Activated T-helper 9 cell treated with anti-CD3 and anti-CD28 coated beads, Interleukin-2, amount 50 U/mL, for 16 hours (primary cell): ENCODE measurements around the gene ANKRD11.

Experiments
- DNase-seq: peaks from one replicate; pipeline ENCODE4 v3.0.0-alpha.2; 2020; ENCODE audit warnings: low read depth

Gene ANKRD11

DNA sequence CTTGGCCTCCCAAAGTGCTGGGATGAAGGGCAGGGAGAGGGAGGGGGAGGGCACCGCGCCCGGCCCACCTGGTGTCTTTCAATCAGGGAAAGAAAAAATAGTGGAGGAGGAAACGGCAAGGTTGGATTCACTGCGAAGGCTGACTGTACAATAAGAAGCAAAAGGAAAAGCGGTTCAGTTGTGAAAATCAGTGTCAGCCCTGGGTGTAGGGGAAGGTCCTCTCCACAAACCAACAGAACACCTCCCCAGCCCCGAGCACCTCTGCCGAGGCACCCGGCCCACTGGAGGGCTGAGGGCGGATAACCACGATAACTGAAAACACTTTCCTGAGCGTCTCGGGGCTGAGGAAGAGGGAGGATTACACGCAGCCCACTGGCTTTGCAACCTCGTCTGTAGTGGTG is 16.4 kb upstream of the ANKRD11 start:
- DNase-seq: no peak

DNA sequence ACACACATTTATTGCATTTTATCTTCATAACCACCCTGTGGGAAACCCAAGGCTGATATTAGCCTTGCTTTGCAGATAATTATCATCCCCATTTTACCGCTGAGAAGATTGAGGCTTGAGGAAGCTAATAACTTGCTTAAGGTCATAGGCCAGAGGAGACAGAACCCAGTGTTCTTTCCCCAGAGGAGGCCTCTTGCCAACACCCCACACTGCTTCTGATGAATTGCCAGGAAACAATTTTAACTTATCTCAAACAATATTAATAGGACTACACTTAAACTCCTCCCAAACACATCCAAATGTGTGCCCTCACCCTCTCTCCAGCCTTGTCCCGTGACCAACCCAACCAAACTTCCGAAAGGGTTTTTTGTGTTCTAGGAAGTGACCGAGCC is 15.7 kb upstream of the ANKRD11 start:
- no peak for DNase-seq

DNA sequence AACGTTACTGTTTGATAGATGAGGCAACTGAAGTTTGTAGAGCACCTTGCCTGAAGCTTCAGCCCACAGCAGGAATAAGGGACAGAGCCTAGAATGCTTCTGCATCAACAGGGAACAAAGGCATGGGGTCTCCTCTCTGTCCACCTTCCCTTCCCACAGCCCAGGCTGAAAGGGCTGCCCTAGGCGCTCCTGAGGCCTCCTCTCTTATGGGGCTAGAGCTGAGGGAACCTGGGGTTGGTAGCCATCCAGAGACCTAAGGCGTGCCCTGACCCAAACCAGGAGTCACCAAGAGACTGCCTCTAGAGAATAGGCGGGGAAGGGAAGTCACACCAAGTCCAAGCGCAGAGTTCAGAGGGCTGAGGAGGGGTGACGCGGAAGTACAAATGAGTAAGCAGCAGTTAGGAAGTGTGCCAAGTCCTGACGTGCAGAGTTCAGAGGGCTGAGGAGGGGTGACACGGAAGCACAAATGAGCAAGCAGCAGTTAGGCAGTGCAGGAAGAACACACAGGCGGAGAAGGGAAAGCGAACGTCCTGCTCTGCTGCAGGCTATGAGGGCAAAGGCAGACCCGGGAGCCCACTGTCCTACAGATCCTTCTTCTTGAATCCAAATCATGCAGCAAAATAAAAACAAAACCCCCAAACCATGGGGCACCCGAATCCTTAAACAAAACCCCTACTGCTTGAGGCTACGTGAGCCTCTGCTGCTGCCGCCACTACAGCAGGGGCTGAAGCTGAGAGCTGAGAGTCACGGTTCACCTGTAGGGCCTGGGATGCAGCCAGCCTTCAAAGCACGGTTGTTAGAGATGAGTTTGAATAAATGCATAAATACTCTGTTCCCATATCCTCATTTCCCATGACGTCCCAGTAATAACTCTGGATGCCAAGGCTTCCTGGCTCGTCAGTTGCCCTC is 15.1 kb upstream of the ANKRD11 start:
- peak; percentile 79 for DNase-seq

DNA sequence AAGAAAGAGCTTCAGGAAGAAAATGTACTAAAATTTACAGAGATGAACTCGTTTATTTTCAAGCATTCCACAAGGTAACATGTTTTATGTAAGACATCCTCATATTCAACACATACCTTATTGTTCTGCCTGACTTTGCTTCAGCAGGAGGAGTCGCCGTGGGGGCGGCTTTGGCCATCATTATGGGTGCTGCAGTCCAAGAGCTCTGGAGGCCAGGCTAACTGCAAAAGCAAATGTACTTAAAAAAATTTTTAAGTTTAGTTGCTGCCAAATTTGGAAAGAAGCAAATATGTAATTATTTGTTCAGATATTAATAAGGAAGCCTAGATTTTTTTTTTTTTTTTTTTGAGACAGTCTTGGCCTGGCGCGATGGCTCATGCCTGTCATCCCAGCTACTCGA is 13.7 kb upstream of the ANKRD11 start:
- no peak for DNase-seq

DNA sequence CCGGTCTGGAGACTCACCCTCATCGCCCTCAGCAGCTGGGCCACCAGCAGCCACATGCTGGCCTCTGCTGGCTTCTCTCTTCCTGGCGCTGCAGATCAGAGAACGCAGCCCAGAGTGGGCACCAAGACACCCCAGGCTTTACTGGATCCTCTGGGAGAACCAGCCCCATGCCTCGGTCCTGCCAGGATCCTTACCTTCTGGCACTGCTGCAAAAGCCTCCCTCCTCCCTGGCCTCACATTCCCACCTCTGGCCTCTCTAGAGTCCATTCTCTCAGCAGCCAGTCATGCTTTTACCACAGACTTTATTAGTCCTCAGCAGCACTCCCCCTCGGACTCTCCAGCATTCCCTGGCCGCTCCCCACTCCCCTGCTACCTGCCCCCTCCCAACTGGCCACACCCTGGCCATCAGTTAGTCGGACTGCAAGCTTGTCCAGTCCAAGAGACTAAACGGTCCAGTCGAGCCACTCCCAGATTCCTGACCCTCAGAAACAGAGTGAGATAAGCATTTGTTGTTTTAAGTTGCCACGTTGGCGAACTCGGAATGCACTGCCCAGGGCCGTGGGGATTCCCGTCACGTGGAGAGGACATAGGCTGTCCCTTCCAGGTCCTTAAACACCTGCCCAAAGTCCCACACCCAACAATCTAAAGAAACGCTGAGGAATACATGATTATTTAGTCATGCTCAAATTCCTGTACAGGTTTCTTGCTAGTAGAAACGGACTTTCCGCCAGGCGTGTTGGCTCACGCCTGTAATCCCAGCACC is 11.9 kb upstream of the ANKRD11 start:
- no peak for DNase-seq

DNA sequence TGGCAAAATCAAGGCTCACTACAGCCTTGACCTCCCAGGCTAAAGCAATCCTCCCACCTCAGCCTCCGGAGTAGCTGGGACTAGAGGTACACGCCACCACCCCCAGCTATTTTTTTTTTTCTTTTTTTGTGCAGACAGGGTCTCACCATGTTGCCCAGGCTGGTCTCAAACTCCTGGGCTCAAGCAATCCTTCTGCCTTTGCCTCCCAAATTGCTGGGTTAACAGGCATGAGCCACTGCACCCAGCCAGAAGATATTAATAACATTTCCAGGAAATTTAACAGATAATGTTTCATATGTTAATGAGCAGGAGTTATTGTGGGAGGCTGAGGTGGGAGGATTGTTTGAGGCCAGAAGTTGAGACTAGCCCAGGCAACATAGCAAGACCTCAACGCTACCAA is 9.4 kb upstream of the ANKRD11 start:
- no peak for DNase-seq

DNA sequence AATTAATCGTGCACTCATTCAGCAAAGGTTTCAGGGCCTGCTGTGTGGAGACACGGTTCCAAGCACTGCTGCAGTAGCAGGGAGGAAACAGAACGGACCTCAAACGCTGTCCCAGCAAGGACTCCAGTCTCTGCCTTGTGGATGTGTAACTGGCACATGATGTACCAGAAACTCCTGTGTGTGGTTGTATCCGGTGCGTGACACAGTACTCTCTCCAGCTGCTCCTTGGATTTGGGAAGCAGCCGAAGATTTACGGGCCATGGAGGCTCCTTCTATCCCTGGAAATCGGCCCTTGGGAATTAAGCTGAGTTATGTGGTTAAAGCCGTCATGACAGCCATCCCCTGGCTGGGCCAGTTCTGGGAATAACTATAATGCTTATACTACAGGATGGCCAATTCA is 8.5 kb upstream of the ANKRD11 start:
- no peak for DNase-seq

DNA sequence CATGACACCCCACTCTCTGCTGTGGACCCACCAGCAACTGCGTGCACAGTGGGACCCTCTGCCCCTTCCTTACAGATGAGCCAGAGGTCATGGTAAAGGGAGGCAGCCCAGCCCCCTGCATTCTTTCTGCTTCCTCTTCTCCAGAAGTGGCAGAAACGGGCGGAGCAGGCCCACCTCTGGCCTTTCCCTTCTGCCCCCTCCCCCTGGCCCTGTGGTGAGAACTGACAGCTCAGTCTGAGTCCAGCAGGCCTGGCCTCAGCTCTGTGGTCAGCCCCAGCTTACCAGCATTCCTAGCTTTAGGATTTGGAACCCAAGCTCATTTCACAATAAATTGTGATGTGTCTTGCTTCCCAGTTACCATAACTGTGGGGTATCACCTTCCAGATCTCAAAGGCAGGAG is 4.8 kb upstream of the ANKRD11 start:
- no peak for DNase-seq

DNA sequence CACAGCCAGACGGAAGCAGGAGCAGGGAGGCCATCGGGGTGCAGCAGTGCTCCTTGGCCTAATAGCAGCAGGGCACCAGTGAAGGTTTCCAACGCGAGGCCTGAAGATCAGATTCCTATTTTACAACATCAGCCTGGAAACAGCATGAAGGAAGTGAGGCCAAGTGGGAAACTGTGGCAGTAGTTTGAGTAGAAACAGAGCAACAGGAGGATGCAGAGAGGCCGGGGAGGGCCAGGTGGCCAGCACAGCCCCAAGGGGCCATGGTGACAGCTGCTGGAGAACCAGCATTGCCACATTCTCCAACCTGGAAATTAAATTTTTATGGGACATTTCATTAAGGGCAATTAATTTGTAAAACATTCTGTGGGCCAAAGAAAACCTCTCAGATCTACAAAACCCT is 3.4 kb upstream of the ANKRD11 start:
- DNase-seq: no peak

DNA sequence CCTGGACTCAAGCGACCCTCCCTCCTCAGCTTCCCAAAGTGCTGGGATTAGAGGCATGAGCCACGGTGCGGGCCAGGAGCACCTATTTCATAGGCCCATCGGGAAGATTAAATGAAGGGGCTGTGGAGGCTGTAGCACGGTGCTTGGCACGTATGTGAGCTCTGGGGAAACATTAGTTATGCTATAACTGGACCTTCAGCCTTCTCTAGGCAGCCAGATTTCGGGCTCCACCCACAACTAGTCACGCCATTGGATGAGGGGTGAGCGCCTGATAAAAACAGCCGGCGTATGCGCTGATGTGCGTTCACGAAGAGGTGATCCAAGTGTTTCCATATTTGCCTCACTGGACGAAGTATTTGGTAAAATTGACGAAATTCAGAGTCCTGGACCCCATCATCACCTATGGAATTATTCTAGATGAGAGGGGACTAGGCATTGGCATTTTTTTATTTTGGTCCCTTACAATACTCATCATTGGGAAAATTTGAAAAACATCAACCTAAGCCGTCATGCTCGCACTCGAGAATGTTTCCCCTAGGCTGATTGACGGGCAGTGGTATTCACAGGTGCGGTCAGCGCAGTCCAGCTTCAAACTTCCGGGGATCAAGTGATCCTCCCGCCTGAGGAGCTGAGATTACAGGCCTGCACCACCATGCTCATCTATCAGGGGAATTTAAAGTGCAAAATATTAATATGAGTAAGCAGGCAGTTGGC is 1.8 kb upstream of the ANKRD11 start:
- DNase-seq: no peak

DNA sequence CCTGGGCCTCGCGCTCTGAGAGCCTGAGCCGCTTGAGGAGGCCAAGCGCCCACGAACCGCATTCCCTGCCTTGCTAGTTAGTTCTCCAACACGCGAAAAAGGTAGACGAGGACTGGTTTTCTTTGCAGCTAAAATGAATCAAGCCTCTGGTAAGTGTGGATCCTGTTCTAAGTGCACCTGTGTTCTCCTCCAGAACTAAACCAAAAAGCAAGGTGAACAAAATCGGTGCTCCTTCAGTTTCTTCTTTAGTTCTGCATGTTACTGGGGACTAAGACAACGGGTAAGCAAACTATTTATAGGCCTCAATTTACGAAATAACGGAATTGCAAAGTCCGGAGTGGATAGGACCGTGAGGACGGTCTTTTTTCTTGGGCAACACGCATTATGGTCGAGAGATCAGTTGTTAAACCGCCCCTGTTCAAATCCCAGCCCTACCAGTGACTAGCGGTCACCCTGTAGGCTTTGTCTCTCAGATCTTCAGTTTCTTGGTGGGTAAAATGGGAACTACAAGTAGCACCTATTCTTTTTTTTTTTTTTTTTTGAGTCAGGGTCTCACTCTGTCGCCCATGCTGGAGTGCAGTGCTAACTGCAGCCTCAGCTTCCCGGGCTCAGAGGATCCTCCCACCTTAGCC is 993 bp upstream of the ANKRD11 start:
- no peak for DNase-seq

DNA sequence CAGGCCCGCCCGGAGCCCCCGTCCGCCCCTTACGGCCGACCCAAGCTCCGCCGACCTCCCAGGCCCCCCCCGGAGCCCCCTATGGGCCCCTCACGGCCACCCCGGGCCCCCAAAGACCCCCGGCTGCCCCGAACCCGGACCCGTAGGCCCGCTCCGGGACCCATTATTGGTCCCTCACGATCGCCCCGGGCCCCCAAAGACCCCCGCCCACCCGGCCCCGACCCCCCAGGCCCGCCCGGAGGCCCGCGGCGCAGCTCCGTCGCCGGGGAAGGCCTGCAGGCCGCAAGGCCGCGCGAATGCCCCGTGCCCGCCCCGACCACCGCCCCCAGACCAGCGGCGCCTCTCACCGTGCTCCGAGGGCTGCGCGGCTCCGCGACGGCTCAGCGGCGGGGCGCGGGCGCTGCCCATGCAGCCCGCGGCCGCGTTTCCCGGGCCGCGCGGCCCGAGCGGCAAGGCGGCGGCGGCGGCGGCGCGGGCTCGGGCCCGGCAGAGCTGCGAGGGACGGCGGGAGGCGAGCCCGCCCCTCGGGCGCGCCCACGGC is 393 bp downstream of the ANKRD11 start:
- peak; percentile 5 for DNase-seq

DNA sequence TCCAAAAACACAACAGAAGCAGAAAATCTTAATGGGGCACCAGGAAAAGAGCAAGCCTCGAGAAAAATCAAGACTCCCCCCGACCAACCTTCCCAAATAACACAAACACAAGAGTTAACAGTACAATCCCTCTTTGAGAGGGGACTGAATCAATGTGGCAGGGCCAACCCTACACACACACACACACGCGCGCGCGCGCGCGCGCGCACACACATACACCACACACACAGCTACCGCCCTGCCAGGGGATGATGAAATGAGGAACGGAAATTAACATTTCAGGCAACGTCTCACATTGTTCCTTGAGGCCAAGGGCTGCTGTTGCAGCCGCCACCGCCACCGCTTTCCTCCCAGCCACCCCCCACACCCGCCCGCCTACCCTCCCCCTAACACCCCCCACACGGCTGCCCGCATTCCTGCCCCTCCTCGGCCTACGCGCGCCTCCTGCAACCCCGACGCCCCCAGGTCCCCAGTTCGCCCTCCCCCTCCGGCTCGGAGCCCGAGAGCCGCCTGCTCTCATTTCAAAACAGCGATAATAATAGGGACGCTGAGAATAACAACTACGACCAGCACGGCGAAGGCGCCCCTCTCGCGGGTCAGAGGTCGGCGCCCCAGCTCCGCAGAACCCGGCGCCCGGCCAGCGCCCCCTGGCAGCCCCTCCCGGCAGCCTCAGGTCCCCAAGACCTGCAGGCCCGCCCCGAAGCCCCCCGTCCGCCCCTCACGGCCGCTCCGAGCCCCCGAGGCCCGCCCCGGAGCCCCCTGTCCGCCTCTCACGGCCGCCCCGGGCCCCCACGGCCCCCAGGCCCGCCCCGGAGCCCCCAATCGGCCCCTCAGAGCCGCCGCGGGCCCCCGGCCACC is 1.1 kb downstream of the ANKRD11 start:
- DNase-seq: peak; percentile 77

DNA sequence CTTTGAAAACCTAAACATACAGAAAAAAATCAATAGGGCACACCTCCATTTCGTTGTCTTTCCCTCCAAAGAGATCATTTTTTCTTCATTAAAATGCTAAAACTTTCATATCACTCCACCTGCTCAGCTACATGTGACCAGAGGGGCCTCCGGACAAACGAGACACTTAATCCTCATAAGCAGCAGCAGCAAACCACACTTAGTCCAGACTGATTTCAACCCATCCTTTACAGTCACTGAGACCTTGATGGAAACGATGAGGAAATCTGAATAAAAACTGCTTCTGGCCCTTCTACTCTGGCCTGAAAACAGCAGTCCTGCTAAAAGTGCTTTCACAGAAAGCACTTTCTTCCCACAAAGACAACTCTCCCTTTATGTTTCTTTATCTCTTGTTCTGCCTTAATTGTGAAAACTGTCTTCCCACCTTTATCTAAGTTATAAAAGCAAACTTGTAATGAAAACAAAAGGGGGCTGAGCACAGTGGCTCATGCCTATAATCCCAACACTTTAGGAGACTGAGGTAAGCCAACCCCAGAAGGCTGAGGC is 4.6 kb downstream of the ANKRD11 start:
- DNase-seq: no peak

DNA sequence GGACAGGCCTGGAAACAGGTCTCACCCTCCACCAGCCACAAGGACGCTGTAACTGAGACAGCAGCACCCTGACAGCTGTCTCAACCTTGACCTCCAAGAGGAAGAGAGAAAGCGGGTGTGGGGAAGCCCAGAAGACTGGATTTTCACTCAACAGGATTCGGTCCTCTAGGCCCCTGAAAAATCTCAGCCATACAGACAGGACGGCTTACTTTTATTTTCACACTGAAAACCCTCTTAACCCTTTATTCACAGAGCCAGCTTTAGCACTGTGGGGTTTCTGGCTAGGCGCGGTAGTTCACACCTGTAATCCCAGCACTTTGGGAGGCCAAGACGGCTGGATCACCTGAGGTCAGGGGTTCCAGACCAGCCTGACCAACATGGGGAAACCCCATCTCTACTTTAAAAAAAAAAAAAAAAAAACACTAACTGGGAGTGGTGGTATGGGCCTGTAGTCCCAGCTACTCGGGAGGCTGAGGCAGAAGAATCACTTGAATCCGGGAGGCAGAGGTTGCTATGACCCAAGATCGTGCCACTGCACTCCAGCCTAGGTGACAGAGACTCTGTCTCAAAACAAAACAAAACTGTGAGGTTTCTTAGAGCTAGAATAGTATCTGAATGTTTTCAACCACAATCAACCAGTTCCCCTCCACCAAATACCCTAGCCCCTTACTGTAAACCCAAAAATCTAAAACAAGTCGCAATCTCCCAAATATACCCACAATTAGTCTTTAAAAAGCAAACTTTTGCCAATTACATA is 5.3 kb downstream of the ANKRD11 start:
- DNase-seq: no peak

DNA sequence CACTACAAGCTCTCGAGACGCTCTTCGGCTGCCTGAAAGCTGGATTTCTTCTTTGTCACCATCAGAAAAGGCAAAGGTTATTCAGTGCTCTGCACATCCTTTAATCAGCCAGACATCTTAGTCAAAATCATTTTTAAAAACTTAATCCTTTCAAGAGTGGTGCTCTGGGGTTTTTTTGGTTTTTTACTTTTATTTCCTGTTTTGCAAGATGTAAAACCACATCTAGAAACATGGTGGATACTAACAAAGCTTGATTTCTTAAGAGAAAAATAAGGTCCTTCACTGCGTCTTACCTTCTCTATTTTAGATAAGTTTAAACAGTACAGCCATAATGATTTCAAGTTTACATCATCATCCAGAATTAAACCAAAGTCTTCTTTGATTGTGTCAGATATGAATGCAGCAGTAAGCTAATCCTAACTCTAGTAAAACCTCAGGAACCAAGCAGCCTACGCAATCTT is 6.3 kb downstream of the ANKRD11 start:
- DNase-seq: no peak

DNA sequence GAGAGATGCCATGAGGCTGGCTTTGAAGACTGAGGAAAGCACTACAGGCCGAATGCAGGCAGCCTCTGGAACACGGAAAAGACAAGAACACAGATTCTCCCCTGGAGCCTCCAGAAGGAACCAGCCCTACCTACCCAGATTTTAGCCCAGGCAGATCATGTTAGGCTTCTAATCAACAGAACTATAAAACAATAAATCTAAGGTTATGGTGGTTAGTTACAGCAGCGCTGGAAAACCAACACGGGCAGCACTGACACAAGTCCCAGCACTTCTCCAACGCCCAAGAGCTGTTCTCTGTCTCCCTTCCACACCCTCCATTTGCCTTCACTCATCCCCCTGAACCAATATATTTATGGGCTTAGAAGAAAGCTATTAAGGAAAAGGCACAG is 7.5 kb downstream of the ANKRD11 start:
- DNase-seq: no peak

DNA sequence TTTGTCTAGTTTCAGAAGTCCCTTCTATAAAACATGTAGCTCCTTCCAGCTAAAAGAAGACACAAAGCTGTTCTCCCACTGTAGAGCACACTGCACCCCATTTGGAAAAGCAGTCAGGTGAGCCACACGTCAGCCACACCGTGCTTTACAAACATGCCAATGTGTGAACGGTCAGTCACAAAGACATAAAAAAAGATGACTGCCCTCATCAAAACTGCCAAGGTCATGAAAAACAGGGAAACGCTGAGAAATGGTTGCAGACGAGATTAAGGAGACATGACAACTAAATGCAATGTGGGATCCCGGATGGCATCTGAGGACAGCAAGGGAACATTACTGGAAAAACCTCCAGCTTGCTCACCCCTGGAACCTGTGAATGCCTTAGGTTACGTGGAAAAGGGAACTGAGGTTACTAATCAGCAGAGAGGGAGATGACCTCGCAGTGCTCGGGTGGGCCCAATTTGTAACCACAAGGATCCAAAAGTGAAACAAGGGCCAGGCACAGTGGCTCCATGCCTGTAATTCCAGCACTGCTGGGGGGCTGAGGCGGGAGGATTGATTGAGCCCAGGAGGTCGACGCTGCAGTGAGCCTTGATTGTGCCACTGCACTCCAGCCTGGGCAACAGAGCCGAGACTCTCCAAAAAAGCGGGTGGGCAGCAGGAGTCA is 8.1 kb downstream of the ANKRD11 start:
- DNase-seq: no peak

DNA sequence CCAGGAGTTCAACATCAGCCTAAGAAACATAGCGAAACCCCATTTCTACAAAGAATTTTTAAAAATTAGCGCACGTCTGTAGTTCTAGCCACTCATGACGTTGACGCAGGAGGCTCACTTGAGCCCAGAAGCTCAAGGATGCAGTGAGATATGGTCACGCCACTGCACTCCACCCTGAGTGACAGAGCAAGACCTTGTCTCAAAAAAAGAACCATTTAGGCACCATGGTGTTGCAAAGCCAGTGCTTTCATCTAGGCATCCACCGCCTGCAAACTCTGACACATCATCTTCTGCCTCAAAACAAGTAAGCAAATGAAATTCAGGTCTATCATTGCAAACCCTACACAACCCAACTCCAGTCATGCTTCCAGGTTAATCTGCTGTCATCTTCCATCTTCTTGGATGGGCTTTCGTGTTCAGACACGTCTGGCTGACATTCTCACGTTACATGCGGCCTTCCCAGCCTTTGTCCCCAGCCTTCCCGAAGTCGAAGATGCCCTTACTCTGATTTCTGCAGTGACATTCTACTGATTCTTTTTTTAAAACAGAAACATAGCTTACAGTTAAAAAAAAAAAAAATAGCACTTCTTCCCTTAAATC is 8.9 kb downstream of the ANKRD11 start:
- no peak for DNase-seq
